ENCODE measurements around the gene TAF1D.
"Not testable (repeated sequence)": the region's sequence is repeated elsewhere in the genome, so short reads cannot be mapped to it uniquely, and the experiment has no call there.

The TAF1D gene

DNA sequence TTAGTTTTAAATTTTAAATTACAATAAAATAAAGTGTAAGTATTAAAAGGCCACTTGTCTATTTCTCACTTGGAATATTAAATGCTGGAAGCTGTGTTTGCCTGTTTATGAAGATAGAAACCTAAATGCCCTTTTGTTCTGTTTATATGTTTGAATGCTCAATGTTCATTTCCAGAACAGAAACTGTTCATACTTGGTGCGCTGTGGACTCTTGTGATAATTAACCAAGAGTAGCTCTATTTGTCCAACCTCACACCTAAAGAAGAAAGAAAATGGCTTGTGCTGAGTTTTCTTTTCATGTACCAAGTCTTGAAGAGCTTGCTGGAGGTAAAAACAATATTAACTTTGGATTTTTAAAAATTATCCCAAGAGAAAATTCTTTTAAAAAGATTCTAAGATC lies 5.8 kb upstream of the TAF1D start:
- no peak for DNase-seq (ENCODE audit: low spot score)

DNA sequence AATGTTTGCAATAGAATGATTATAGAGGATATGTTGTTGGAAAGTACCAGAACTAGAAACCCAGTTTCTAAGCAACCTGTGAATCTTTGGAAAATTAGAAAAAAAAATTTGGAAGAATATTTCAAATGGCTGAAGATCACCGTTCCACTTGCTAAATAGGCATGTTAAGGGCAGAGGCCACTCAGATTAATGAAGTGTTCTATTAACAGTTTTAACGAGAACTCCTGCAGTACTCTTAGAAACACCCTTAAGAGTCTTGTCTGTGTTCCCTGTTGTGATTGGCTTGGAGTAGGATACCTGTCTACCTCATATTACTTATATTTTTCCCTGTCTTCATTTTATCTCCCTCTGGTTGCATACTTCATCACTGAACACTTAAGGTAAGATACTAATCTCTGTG lies 4.8 kb upstream of the TAF1D start:
- DNase-seq (ENCODE audit: low spot score) = no peak

DNA sequence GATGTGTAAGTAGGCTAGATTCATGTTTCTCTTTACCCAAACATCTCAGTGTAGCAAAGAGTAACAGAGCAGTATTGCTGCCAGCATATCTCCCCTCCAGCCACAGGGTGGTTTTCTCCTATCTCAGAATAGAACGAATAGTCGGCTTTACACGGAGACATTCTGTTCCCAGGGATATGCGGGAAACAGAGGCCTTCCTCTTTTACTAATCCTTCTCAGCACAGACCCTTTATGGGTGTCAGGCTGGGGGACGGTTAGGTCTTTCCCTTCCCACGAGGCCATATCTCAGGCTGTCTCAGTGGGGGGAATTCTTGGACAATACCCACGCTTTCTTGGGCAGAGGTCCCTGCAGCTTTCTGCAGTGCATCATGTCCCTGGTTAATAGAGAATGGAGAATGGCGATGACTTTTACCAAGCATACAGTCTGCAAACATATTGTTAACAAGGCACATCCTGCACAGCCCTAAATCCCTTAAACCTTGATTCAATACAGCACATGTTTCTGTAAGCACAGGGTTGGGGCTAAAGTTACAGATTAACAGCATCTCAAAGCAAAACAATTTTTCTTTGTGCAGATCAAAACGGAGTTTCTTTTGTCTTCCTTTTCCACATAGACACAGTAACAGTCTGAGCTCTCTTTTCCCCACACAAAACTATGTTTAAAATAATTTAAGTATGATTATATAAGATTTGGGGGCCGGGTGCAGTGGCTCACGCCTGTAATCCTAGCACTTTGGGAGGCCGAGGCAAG lies 3.9 kb upstream of the TAF1D start:
- DNase-seq (ENCODE audit: low spot score) = not testable (repeated sequence)

DNA sequence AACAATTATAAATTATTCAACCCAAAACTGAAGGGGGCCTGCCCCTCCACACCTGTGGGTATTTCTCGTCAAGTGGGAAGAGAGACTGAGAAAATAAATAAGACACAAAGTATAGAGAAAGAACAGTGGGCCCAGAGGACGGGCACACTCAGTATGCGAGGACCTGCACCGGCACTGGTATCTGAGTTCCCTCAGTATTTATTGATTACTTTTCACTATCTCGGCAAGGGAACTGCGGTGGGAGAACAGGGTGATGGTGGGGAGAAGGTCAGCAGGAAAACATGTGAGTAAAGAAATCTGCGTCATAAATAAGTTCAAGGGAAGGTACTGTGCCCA lies 3.3 kb upstream of the TAF1D start:
- DNase-seq (ENCODE audit: low spot score) = no peak

DNA sequence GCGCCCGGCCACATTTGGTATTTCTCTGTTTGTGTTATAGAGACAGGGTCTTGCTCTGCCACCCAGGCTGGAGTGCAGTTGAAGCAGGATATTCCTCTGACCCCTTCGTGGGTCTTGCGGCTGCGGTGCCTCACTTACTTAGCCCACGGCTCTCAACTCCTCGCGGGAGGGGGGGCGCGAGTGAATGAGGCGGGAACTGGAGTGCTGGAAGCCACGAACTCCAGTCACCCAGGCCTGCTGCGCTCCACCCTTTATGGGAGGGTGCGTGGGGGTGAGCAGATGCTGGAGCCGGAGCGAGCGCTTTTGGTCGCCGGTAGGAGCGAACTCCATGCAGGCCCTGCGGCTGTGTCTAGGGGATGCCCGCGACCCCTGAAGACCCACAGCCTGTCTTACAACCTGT lies 2.0 kb upstream of the TAF1D start:
- no peak for DNase-seq (ENCODE audit: low spot score)

DNA sequence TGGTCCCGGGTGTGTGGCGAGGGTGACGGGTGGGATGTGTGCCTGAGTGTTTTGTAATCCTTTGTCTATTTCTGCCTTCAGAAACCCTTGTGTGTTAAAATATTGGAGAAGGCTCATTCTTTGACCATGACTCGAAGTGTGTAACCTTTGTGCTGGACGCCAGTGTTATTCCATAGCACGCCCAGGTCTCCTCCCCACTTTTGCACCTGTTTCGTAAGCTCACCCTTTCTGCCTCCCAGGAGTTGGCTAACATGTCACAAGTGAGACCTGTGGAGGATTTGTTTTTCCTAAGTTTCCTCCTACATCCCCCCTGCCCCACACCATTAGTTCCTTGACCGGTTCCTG lies 559 bp upstream of the TAF1D start:
- no peak for DNase-seq (ENCODE audit: low spot score)

DNA sequence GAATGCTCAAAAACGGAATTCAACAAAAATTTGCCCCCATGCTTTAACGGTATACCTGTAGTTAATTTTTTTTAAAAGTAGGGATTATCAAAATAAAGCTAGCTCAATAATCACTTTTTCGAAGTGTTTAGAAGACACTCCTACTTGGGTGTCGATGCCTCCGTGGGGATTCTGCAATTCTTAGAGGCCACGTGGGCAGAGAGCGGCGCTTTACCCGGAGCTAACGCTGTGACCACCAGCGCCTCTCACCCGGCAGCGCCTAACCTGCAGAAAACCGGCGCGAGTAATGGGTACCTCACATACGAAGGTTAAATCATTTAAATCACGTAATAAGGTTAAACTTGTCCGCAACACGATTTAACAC lies 583 bp downstream of the TAF1D start:
- peak; percentile 53 for DNase-seq (ENCODE audit: low spot score)

DNA sequence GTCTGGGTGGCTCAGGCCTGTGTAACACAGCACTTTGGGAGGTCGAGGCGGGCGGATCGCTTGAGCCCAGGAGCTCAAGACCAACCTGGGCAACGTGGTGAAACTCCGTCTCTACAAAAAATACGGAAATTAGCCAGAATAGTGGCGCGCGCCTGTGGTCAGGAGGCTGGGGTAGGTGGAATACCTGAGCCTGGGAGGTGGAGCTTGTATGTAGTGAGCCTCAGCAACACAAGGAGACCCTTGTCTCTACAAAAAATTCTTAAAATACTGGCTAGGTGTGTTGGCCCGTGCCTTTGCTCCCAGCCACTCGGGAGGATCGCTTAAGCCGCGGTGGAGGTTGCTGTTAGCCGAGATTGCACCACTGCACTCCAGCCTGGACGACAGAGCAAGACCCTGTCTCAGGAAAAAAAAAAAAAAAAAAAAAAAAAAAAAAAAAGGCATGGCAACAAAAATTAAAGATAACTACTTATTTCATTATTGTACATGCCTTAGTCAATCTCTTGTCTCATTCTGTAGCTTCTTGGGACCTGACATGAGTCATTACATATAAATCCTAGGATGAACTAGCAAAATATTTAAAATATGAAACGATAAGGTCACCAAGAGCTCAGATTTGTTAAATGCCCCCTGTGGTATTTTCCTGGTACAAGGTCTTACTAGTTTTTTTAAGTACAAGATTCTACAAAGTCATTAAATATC lies 1.1 kb downstream of the TAF1D start:
- DNase-seq (ENCODE audit: low spot score) = no peak

DNA sequence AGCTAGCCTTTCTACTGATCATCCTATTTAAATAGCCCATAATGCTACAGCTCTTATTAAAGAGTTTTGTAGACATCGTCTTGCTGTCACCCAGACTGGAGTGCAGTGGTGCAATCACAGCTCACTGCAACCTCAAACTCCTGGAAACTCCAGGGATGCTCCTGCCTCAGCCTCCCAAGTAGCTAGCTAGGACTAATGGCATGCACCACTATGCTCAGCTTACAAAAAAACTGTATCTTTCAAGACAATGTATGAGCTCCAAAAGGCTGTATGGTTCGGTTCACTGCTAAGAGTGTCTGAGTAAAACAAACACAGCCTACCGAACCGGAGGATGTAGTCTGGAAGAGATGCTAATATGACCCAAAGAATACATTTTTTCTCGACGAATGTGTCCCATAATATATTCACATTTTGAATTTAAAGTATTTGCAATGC lies 2.6 kb downstream of the TAF1D start:
- no peak for DNase-seq (ENCODE audit: low spot score)

DNA sequence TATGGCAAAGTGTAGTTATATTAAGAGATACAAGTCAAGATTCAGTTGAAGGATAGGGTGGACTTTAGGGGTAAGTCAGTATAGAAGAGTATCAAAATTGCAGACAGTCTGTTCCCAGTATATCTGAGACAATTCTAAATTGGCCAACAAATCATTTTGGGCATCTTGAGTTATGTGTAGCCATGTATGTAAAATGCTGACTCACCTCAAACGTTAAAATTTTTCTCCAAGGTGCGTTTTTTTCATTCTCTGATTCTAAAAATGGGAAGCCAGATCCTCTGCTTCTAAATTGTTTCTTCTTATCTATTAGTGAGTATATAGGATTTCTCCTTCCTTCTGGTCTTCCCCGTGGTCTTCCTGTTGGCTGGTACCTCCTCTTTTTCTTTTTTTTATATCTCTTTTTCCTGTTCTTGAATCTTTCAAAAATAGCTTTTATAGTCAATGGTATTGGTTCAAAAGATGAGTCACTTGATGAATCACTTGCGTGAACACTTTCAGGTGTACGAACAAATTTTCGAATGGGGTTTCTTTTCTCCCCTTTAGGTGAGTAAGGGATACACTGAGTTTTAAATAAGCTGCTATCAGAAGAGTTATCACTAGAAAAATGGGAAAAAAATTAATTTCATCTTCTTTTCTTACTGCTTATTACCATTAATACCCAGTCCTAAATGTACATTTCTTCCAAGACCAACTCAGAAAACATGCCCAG lies 3.2 kb downstream of the TAF1D start:
- no peak for DNase-seq (ENCODE audit: low spot score)

DNA sequence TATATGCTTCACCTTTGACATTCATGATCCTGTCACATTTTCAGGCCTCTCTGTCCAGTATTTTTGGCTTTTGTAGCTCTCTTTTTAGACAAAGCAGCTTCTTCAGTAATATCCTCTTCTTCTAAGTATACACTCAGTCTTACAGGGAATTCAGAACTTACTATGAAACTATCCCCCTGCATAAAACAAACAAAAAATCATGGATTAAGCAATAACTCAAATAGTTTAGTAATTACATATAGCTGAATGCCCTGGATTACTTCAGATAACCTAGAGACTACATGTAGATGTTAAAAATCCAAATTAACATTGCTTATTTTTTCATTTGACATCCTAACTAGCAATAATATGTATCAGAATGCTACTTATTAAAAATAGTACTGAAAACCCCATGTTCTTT lies 5.2 kb downstream of the TAF1D start:
- DNase-seq (ENCODE audit: low spot score) = no peak

DNA sequence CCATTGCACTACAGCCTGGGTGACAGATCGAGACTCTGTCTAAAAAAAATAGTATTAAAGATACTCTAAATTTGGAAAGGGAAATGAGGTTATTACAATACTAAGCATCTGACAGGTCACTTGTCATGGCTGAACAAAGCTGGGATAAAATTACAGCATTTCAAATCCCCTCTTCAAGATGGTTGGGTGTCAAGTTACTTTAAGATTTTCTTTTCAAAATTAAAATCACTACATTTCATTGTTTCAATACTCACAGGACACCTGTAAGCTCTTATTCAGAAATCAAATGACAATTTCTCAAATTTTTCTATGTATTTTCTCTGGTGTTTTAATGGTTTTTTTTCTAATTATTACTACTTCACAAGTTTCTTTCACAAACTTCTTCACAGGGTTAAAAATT lies 5.7 kb downstream of the TAF1D start:
- DNase-seq (ENCODE audit: low spot score) = no peak

DNA sequence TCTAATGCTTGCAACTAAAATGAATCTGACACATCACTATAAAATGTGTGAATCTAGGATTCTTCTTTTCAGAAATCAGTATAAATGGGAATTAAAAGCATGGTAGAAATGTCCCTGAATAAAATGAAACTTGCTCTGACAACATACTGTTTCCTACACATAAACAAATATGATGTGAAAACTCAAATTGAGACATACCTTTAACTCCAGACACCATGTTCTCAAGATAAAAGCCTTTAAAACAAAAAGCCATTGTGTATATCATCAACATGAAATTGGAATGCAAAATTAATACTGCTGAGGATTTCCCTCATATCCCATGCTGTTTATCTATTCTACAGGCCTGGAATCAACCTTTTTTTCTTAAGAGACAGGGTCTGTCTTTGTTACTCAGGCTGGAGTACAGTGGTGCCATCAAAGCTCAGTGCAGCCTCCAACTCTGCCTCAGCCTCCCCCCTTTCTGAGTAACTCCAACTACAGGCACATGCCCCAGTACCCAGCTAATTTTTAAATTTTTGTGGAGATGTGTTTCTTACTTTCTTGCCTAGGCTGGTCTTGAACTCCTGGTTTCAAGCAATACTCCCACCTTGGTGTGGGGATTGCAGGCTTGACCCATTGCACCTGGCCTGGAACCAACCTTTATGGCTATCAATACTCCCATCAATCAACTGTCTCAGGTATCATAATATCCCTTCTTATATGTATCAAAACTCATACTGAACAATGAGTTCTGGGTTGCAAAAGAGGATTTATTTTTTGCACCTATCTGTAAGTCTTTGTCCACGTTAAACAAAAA lies 6.7 kb downstream of the TAF1D start:
- no peak for DNase-seq (ENCODE audit: low spot score)

DNA sequence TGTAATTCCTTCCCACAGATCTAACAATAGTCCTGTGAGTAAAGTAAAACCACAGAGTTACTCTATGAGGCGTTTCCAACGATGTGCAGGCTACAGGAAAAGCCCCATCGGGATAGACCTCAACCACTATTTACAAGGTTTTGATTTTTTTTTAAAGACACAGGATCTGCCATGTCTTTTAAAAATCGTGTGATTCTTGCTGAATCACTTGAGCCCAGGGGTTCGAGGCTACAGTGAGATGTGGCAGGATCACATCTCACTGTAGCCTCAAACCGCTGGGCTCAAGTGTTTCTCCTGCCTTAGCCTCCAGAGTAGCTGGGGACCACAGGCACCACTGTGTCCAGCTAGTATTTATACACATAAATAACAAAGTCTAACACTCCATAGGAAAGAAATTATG lies 7.8 kb downstream of the TAF1D start:
- DNase-seq (ENCODE audit: low spot score) = no peak

DNA sequence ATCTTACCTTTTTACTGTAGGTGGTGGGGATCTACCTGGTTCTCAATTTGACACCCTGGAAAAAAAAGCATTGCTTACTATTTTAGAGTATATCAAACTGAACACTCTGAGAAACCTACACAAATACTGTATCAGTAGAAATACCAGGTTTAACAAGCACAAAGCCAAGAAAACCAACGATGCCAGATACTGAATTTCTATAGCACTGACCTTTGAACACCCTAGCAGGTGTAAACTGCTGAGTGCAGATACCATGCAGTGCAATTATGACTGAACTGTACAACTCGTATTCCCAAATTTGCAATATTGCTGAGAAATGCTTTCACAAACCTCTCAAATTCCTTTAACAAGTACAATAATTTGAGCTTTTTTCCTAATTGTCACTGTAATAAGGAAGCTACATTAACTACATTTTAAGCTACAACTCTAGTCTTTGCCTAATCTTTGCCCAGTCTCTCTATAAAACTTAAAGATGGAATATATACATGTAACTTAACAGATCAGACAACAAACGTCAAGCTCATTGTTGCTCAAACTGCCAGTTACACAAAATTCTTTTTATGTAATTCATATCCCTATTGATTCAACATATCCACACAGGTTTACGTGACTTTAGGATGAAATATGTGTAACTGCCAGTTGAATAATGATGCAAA lies 8.9 kb downstream of the TAF1D start:
- no peak for DNase-seq (ENCODE audit: low spot score)

DNA sequence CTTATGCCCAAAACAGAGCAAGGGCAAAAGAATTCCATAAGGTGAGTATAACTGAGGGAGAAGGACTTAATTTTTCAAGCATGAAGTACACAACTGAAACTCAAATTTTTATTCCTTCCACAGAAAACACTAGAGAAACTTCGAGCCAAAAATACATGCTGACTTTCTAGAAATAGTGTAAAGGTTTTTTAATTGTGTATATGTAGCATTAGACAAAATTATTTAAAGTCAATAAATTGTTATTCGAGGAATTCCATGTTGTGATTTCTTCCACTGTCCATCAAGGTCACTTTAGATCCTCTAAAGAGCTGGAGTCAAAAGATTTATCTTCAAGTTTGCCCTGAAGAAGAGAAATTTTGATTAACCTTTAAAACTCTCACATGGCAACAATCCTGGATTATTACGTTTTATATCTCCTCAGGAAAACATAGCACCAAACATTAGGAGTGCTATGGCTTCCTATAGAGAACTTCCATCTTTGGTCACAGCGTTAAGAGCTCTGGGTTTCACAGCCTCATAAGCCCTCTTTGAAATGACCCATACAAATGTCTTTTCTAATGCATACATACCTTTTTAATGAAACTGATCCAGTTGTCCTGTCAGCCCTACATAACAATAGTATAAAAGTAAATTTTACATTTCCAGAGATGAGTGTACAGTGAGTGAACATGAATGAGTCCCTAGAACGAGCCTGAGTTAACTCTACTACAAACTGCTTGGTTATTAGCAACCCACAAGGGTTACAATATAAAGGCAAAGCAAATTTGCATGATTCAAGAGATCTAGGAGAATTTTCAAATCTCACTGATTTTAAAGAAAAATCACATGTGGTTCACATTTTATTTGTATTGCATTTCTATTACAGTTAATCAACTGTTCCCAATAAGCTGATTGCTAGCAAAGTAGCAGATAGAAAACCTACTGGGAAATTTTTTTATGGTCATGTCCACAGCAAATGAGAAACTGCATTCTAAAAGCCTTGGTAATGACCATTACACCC lies 10.9 kb downstream of the TAF1D start:
- DNase-seq (ENCODE audit: low spot score) = no peak

DNA sequence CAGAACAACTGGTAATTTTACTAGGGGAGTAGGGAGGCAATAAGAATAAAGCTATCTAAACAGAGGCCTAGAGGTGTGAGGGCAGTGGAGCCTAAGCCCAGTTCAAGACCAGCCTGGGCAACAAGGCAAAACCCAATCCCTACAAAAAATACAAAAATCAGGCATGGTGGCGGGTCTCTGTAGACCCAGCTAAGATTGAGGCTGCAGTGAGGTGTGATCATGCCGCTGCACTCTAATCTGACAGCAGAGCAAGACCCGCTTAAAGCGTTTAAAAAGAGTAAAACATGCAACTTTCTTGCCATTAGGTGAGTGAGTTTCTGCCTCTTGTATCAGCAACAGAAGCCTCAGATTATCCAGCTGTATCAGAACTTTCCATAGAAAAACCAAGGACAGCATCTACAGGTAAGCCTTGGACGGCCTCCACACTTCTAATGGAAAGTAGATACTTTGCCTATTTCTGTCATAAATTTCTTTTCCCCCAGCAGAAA lies 12.1 kb downstream of the TAF1D start:
- DNase-seq (ENCODE audit: low spot score) = no peak

DNA sequence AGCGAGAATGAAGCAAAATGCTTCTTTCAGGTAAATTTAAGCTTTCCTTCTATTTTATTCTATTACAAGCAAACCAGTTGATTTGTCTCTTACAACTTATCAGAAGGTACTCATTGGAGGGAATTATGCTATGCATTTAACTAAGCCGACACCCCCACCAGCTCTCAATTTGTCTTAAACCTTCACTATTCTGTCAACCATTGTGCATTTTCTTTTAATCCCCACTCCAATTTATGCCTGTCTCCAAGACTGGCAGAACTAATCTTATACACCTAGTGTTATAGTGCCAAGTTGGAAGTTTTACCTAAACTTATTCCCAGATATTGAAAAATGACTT lies 12.5 kb downstream of the TAF1D start:
- DNase-seq (ENCODE audit: low spot score) = no peak

DNA sequence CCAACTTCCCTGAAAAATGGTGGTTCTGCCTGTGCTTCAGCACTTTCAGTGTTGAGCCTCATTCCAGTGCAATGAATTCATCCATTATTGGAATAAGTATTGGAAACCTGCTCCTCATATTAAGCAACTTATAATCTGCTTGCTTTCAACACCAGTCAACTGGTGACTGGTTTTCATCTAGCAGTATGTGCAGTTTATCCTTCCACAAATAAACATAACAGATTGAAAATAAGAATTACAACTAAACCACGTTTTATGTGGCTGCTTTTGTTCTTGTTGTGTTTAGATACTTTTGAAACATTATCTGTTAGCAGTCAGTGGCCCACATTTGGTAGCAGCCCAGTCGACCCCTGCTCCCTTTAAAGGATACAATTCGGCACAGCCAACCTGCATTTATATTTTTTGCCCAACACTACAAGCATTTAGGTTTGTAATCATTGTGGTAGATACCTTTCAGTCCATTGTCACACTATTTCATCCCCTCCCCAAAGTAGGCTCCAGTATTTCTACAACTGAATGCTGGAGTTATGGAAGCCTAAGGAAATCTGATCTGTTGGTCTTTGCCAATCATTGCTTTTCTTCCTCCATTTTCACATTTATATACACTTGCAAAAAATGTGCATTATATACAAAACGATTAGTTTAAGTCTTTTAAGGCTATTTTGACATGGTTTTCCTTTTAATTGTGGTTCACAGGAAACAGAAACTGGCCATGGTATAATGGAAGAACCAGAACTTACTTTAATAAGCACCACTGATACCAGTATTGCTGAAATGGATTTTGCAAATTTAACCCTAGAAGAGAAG lies 13.1 kb downstream of the TAF1D start:
- no peak for DNase-seq (ENCODE audit: low spot score)

DNA sequence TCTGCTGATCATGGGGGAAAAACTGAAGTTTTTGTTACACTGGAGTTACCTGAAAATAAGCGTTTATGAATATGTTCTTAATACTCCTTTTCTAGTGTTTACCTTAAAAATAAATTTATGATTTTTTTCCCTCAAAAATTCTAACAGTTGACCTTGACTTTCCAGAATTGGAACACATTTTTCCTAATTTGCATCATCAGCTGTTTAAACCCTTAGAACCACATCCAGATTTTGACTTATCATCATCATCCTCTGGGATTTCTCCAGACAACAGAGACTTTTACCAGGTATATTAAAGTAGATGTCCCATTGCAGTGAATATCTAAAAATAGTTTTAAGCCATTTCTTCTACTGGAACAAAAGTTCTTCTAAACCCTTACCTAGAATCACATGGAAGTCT lies 17.2 kb downstream of the TAF1D start:
- no peak for DNase-seq (ENCODE audit: low spot score)
